PC-3 (cell line): ENCODE results near the gene ACP3.

Experiments
- CTCF ChIP-seq: fragments of 300-600 bp; sonication (generic); conservative IDR thresholded peaks from 2 replicates; pipeline ENCODE4 v1.5.1; 2017; ENCODE audit warnings: antibody characterized with exemption, low read depth, mild to moderate bottlenecking, low read length
- EZH2 ChIP-seq: fragments of 300-600 bp; sonication (generic); IDR thresholded peaks from one replicate; pipeline ENCODE4 v1.6.1; 2017; ENCODE audit warnings: antibody characterized with exemption, mild to moderate bottlenecking, low read length; ENCODE audit not compliant: unreplicated experiment
- EZH2phosphoT487 ChIP-seq: fragments of 300-600 bp; sonication (generic); IDR thresholded peaks from 2 replicates; pipeline ENCODE4 v1.6.1; 2018; ENCODE audit warnings: mild to moderate bottlenecking, antibody characterized with exemption, low read length, borderline replicate concordance

GRCh38 chr3:132289316-132289715 lies 27.9 kb upstream of the ACP3 start:
- TF ChIP-seq EZH2 (no peak), CTCF (no peak), EZH2phosphoT487 (no peak)
